Muscle of arm (tissue), 12 donors: ENCODE results near the gene HK3. TPM values are rescaled to one million over a fixed set of nuclear protein-coding genes. Genes with fewer than 3 reads are reported as not detected.

Experiments used
- DNase-seq: peaks from one replicate; pipeline ENCODE4 v3.0.0-alpha.2; 2013
- polyA plus RNA-seq, 12 donors: library from polyadenylated mRNA; unstranded; fragments of 120-200 nt; gene quantifications; one replicate each; pipeline ENCODE4 v1.2.1, GENCODE V29; 2013; ENCODE audit not compliant: insufficient read length in 12 of 12

HK3 gene
- polyA plus RNA-seq, 12 donors = 0.24 to 3.9 (median 1.2) TPM; not detected in 2

GRCh38 chr5:176902102-176902814, 3.1 kb upstream of the HK3 start:
- DNase-seq = no peak

DNA sequence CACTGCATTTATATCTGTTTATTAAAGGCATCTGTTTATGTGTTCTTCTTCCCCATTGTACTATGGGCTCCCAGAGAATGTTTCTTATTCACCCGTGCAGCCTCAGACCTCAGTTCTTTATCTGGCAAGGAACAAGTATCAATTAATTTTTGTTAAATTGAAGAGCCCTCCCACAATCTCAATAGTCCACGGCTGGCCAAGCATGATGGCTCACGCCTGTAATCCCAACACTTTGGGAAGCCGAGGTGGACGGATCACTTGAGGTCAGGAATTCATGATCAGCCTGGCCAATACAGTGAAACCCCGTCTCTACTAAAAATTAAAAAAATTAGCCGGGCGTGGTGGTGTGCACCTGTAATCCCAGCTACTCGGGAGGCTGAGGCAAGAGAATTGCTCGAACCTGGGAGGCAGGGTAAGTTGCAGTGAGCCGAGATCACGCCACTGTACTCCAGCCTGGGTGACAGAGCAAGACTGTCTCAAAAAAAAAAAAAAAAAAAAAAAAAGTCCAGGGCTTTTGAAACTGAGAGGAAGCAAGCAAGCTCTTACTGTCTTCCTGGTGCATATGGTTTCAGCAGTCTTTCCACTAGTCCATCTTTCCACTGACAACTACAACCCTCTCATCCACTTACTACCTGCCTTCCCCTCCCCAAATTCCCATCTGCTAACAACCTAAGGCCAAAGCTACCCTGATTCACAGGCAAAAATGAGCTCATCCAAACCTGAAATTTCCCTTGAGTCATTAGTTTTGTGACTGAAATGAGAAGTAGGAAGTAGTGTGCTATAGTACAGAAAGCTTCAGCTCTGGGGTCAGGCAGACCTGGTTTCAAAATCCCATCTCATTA, 2.3 kb upstream of the HK3 start:
- no peak for DNase-seq

GRCh38 chr5:176900780-176901204, 1.6 kb upstream of the HK3 start:
- no peak for DNase-seq

DNA sequence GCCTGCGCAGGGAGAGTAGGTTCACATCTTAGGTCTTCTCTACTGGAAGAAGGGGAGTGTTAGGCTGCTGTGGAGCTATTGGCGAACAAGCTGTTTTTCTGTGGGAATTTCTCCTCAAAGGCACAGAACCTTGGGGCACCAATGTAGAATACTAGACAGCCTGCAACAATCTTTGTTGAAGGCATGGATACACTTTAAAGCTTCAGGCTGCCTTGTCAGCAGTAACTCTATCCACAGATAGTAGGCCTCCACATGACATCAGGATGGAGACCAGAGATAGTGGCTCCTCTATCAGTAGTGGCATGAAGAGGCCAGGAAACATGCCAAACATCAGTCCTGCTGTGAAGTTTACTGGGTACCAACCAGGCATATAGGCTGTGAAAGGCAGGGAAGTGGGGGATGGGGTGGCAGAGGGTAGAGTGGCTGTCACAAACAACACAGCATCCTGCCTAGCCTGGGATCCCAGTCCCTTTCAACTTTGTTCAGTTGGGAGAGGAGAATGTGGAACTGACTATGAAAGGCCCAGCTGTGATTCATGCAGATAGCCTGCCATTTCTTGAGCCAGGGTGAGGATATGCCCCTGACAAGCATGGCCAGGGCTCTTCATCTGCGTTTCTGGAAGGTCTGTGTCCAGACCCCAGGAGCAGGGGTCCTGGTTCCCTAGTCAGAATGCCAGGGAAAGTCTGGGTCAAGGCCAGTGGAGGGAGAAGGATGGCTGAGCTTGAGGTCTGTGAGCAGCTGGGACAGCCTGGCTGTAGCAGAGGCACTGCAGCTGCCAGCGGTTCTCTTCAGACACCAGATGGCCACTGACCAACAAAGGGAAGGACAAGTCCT, 1.0 kb upstream of the HK3 start:
- peak; percentile 29 for DNase-seq

DNA sequence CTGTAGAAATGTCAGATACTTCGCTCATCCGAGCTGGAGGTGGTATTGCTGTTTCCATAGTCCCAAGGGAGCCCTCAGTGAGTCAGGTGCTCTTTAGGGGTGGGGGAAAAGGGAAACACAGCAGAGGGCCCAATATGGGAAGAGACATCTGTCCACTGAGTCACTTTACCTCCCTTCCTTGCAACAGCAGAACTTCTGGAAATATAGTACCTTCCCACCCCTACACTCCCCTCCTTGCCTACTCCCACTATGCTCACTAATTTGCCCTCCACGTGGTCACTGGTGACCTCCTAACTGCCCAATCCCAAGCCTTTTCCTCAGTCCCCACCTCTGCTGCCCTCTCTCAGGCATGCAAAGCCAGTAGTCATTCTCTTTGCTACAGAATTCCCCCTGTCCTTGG, 1.9 kb downstream of the HK3 start:
- no peak for DNase-seq

DNA sequence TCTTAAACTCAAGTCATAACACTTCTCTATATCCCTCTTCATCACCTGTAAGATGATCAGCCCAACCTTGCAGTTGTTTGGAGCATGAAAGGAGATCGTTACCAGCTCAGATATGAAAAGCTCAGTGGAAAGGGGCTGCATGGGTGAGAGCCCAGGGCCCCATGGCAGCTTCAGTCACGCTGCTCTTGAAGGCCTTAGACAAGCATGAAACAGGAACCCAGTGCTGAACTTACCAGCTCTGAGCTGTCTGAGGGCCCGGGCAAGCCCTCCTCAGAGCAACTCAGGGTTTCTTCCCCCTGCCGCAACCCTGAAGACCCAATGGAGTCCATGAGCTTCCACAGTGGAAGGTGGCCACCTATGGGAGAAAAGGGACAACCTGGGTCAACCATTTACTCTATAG, 3.3 kb downstream of the HK3 start:
- DNase-seq = no peak

DNA sequence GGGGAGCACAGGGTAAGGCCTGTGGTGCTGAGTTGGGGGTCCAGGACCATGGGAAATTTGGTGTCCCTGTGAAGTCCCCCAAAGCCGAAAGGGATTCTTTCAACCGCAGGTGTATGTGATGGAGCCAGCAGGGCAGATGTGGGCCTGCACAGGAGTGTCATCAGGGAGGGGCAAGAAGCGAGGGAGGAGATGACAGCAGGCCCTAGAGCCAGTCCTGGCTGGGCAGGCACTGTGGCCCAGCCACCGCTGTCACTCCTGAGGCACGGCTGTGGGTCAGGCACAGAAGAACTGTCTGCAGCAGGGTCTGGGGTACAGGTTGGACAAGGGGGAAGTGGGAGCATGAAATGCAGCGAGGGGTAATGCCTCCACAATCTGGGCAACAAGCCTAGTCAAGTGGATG, 4.8 kb downstream of the HK3 start:
- DNase-seq = no peak

- no peak for DNase-seq
Observed at GRCh38 chr5:176892663-176893062, 6.5 kb downstream of the HK3 start.

DNA sequence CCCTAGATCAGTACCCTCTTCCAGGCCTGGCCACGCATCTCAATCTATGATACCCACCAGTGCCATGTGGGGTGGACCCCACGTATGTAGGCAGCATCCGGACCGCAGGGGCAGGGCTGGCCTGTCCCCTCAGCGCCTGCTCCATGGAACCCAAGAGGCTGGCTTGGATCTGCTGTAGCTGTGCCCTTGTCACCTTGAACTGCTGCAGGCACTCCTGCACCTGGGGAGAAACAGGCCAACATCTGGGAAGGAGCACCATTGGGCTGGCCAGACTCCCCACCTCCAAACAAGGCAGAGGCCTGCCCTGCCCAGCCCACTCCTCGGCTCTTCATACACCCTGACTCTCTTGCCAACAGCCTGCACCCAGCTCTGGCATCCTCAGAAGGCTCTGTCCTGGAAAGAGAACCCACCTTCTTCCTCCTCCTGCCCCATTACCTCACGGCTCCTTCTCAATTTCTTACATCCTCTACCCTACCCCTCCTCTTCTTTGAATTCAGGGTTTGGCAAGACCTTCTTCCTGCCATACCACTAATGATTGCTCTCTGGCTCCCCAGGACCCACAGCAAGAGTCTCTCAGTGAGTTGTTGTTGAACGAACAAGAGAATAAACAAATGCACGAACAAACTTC, 7.7 kb downstream of the HK3 start:
- DNase-seq = no peak

- DNase-seq = no peak
Observed at GRCh38 chr5:176890455-176891330, 8.5 kb downstream of the HK3 start.

- DNase-seq = no peak
Observed at GRCh38 chr5:176889321-176890280, 9.5 kb downstream of the HK3 start.

- DNase-seq = no peak
Observed at GRCh38 chr5:176888865-176889165, 10.3 kb downstream of the HK3 start.

GRCh38 chr5:176888016-176888864, 10.9 kb downstream of the HK3 start:
- DNase-seq = no peak

DNA sequence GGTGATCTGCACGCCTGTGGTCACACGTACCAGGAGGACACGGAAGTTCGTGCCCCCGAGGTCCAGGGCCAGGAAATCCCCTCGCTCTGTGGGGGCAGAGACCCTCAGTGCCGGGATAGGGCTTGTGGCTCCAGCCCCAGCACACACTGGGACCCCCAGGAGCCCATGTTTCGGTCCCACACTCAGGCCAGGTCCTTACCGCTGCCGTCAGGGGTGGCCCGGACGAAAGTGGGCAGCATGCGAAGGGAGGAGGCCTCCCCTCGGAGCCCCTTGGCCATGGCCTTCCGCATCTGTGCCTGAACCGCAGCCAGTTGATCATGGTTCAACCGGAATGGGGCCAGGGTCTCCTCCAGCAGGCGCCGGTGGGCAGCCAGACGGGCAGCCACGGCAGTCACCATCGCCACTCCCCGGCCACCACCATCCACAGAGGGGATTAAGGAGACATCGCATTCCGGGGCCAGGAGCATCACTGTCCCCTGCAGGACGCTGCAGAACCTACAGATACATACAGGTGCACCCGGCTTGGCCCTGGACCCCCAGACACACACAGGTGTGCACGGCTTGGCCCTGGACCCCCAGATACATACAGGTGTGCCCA, 11.8 kb downstream of the HK3 start:
- no peak for DNase-seq

DNA sequence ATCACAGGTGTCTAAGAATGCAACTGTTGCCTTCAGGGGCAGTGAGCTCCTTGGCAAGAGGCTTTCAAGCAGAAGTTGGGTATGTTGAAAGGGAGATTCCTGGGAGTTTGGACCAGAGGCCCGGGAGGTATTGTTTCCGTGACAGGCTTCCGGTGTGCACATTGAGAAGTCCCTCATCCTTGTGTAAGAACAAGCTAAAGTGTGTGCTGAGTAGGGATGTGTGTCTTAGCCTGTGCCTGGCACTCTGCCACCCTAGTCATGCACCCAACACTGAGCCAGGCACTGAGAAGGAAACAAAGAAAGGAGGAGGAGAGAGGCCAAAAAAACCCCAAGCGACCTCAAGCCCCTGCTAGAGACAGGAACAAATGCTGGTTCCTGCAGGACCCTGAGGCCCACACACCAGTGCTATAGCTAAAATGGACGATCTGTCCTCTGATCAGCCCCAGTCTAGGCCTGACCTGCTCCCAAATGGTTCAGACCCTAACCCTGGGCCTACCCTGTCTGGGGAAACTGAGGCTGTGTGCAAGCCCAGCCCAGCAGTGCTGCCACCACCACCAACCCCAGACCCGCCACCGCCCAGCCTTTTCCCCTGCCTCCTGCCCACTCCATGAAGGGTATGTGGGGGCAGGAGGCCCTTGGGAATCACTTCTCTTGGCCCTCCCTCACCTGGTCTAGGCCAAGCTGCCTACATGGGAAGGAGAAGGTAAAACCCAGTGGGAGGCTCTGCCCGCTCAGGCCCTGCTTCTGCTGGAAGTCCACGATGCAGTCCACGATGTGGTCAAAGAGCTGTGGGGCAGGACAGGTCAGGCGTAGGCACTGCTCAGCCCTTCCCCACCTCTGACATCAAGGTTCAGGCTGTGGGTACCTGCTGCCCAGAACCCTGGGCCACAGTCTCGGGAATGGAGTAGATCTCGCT, 12.6 kb downstream of the HK3 start:
- DNase-seq = no peak

DNA sequence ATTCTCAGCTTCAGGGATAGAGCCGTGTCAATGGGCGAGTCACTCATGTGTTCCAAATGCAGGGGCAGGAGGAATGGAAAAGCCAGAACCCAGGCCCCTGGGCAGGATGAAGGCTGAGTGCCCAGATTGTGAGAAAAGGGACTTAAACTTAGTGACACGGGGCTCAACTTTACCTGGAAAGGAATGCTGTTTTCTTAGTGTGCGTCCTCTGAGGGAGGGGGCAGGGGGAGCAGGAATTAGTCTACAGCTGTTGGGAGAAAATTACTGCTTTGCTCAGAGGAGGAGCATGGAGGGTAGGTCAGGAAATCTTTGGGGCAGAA, 14.6 kb downstream of the HK3 start:
- no peak for DNase-seq
